SU-DHL-6 (cell line): ENCODE results near the gene RPS6KA1.
A peak's percentile ranks its signal among the peaks of the same experiment; 100 is the strongest.
"Not testable (repeated sequence)": the region's sequence is repeated elsewhere in the genome, so short reads cannot be mapped to it uniquely, and the experiment has no call there.

Experiments used
- H2AFZ ChIP-seq: fragments of 200-600 bp; sonication (generic); 2 replicates; pipeline ENCODE4 v1.6.1; 2014; ENCODE audit warnings: low read depth, mild to moderate bottlenecking, moderate library complexity, mixed read lengths, antibody characterized with exemption, low read length; ENCODE audit not compliant: severe bottlenecking
- H3F3A ChIP-seq: fragments of 200-600 bp; shearing (Covaris generic); 2 replicates; pipeline ENCODE4 v1.6.0; 2016; ENCODE audit warnings: antibody characterized with exemption, mild to moderate bottlenecking; ENCODE audit not compliant: insufficient read depth
- H3K27ac ChIP-seq: fragments of 200-600 bp; sonication (generic); 2 replicates; pipeline ENCODE4 v1.5.1; 2016; ENCODE audit warnings: low read depth, mild to moderate bottlenecking, low read length, moderate library complexity, mixed read lengths
- H3K27me3 ChIP-seq: fragments of 200-600 bp; sonication (generic), shearing (Covaris generic); 2 replicates; pipeline ENCODE4 v1.6.0; 2014; ENCODE audit warnings: mild to moderate bottlenecking, low read length
- H3K36me3 ChIP-seq: fragments of 200-600 bp; sonication (generic); 2 replicates; pipeline ENCODE4 v1.6.1; 2014; ENCODE audit warnings: mild to moderate bottlenecking, low read length, mixed read lengths
- H3K4me2 ChIP-seq: fragments of 300-600, 200-600 bp; shearing (Covaris generic), sonication (generic); 2 replicates; pipeline ENCODE4 v1.6.0; 2014; ENCODE audit warnings: low read length, low read depth, mild to moderate bottlenecking; ENCODE audit not compliant: poor library complexity, severe bottlenecking
- H3K4me3 ChIP-seq: fragments of 200-600 bp; sonication (generic); 2 replicates; pipeline ENCODE4 v1.5.1; 2014; ENCODE audit warnings: antibody characterized with exemption, low read length, mild to moderate bottlenecking, mixed read lengths; ENCODE audit not compliant: insufficient read depth, poor library complexity, severe bottlenecking
- H3K79me2 ChIP-seq: fragments of 200-600 bp; sonication (generic); 2 replicates; pipeline ENCODE4 v1.6.1; 2014; ENCODE audit warnings: mild to moderate bottlenecking, low read length, moderate library complexity; ENCODE audit not compliant: insufficient read depth
- H3K9ac ChIP-seq: fragments of 200-600 bp; sonication (generic); 2 replicates; pipeline ENCODE4 v1.7.0; 2014; ENCODE audit warnings: mild to moderate bottlenecking, low read length
- H3K9me2 ChIP-seq: fragments of 200-600 bp; sonication (generic); replicated peaks from 2 replicates; pipeline ENCODE4 v1.6.1; 2014; ENCODE audit warnings: low read length; ENCODE audit not compliant: insufficient read depth
- H3K9me3 ChIP-seq: fragments of 200-600 bp; sonication (generic); 2 replicates; pipeline ENCODE4 v1.6.1; 2014; ENCODE audit warnings: low read length, mixed read lengths; ENCODE audit not compliant: insufficient read depth
- H4K20me1 ChIP-seq: fragments of 200-600 bp; sonication (generic); 2 replicates; pipeline ENCODE4 v1.6.1; 2014; ENCODE audit warnings: low read depth, mild to moderate bottlenecking, antibody characterized with exemption, low read length, moderate library complexity, mixed read lengths
- EZH2phosphoT487 ChIP-seq: fragments of 200-600 bp; sonication (generic), shearing (Covaris generic); conservative IDR thresholded peaks from 2 replicates; pipeline ENCODE4 v1.6.1; 2018; ENCODE audit warnings: mild to moderate bottlenecking, antibody characterized with exemption, low read length, moderate library complexity, mixed read lengths
- TF ChIP-seq, protein P1 (sequence below): fragments of 200-600 bp; sonication (generic); IDR thresholded peaks from one replicate; pipeline ENCODE4 v1.5.1; 2017; ENCODE audit warnings: antibody characterized with exemption, mild to moderate bottlenecking, low read length, moderate library complexity; ENCODE audit not compliant: insufficient read depth, poor library complexity, severe bottlenecking

Gene RPS6KA1

DNA sequence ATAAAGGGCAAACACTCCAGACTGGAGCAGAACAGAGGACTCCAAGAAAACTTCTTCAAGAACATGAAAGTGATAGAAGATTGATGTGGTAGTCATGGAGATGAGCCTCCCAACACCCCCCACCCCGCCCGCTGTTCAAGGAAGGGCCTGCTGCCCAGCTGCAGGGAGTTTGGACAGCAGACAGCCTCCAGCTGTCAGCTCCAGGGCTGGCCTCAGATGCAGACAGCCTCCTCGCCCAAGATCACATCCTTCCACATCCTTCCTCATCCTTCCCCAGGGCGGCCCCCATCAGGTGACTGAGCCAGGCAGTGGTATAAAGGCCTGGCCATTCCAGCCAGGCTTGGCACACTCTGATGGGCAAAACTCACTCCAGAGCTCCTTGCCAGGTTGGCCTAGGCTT, 32.7 kb upstream of the RPS6KA1 start:
- Histone ChIP-seq H3K79me2 (no peaks in the 10 kb centered on the region), H3K9me3 (no peaks in the 10 kb centered on the region), H3F3A (peaks cover 15% of the 10 kb centered on the region), H3K36me3 (no peaks in the 10 kb centered on the region), H3K4me3 (no peak overlapping the region), H3K4me2 (no peak overlapping the region), H2AFZ (no peak overlapping the region), H3K9me2 (no peaks in the 10 kb centered on the region), H3K9ac (no peak overlapping the region), H3K27me3 (no peaks in the 10 kb centered on the region), H3K27ac (no peak overlapping the region), H4K20me1 (no peaks in the 10 kb centered on the region)
- no peak for TF ChIP-seq EZH2phosphoT487
- TF ChIP-seq, protein P1, sequence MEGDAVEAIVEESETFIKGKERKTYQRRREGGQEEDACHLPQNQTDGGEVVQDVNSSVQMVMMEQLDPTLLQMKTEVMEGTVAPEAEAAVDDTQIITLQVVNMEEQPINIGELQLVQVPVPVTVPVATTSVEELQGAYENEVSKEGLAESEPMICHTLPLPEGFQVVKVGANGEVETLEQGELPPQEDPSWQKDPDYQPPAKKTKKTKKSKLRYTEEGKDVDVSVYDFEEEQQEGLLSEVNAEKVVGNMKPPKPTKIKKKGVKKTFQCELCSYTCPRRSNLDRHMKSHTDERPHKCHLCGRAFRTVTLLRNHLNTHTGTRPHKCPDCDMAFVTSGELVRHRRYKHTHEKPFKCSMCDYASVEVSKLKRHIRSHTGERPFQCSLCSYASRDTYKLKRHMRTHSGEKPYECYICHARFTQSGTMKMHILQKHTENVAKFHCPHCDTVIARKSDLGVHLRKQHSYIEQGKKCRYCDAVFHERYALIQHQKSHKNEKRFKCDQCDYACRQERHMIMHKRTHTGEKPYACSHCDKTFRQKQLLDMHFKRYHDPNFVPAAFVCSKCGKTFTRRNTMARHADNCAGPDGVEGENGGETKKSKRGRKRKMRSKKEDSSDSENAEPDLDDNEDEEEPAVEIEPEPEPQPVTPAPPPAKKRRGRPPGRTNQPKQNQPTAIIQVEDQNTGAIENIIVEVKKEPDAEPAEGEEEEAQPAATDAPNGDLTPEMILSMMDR, result no peak

DNA sequence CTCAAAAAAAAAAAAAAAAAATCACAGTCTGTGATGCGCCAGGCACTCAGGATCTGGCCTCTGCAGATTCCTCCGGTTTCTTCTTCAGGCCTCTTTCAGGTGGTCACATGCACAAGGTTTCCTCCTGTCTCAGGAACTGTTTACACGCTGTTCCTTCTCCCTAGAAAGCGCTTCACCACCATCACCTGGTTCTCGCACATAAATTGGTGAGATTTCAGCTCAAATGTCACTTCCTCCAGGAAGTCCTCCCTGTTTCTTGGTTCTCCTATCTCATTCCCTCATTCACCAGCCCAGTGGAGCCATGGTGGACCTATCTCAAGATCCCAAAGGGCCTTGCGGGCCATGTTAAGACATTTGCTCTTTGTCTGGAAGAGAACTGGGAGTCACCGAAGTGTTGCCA, 30.7 kb upstream of the RPS6KA1 start:
- Histone ChIP-seq H3K4me2 (no peak overlapping the region), H3F3A (peaks cover 21% of the 10 kb centered on the region), H3K36me3 (no peaks in the 10 kb centered on the region), H3K9ac (no peak overlapping the region), H3K9me3 (no peaks in the 10 kb centered on the region), H4K20me1 (no peaks in the 10 kb centered on the region), H3K79me2 (no peaks in the 10 kb centered on the region), H3K9me2 (no peaks in the 10 kb centered on the region), H2AFZ (no peak overlapping the region), H3K4me3 (no peak overlapping the region), H3K27me3 (no peaks in the 10 kb centered on the region), H3K27ac (no peak overlapping the region)
- no peak for TF ChIP-seq EZH2phosphoT487
- TF ChIP-seq, protein P1, result no peak

DNA sequence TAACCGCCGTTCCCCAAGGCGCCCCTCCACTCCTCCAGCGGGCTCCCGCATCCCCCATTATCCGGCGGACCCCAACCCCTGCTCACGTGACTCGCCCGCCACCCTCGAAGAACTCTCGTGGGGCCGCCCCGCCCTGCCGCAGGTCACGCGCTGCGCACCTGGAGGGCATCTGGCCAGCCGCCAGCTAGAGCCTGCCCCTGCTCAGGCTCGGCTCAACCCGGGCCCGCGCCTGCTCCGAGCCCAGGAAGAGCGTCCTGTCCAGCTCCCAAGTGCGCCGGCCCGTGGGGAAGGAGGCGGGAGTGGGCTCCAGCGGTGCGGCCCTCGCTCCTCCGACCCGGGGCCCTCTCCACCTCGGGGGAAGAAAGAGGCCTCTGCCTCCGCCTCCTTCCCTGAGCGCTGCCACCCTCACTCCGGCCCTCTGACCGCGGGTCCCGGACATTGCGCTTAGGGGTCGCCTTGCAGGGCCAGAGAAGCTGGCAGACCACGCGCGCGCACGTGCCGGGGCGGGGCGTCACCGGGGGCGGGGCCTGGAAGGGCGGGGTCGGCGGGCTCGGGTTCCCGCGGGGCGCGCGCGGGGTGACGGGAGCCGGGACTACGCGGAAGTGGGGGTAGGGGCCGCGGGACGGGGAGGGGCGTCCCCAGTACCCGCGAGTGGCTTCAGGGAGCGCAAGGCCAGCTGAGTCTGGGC, 28.9 kb upstream of the RPS6KA1 start:
- TF ChIP-seq, protein P1, result no peak
- no peak for TF ChIP-seq EZH2phosphoT487
- no peaks in the 10 kb centered on the region for H3K36me3 ChIP-seq
- H3K4me3 ChIP-seq, result peak overlapping the region; percentile 83
- H3F3A ChIP-seq, result peaks cover 21% of the 10 kb centered on the region
- no peaks in the 10 kb centered on the region for H4K20me1 ChIP-seq
- H3K9me3 ChIP-seq, result no peaks in the 10 kb centered on the region
- peak overlapping the region; percentile 89 for H3K27ac ChIP-seq
- H3K9me2 ChIP-seq, result no peaks in the 10 kb centered on the region
- H2AFZ ChIP-seq, result peak overlapping the region; percentile 58
- H3K9ac ChIP-seq, result peak overlapping the region; percentile 96
- H3K4me2 ChIP-seq, result peak overlapping the region; percentile 96
- no peaks in the 10 kb centered on the region for H3K79me2 ChIP-seq
- H3K27me3 ChIP-seq, result no peaks in the 10 kb centered on the region

DNA sequence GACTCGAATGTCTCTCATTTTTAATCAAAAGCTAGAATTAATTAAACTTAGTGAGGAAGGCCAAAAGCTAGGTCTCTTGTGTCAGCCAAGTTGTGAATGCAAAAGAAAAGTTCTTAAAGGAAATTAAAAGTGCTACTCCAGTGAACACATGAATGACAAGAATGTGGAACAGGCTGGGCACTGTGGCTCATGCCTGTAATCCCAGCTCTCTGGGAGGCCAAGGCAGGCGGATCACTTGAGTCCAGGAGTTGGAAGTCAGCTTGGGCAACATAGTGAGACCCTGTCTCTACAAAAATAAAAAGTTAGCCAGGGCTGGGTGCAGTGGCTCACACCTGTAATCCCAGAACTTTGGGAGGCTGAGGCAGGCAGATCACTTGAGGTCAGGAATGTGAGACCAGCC, 18.9 kb upstream of the RPS6KA1 start:
- H3K27ac ChIP-seq, H3K9me3 ChIP-seq, H2AFZ ChIP-seq: not testable (repeated sequence)

DNA sequence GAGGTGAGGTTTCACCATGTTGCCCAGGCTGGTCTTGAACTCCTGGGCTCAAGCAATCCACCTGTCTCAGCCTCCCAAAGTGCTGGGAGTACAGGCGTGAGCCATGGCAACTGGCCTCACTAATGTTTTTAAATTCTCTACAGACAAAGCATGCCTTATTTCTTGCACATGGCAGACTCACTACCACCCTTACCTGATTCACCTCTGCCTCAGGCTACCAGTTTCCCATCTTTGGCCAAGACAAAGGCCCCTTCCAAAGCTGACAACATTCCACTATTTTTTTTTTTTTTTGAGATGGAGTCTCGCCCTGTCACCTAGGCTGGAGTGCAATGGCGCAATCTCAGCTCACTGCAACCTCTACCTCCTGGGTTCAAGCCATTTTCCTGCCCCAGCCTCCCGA, 13.7 kb upstream of the RPS6KA1 start:
- H3K9me3 ChIP-seq, H3K9me2 ChIP-seq, H3K27me3 ChIP-seq, H3K27ac ChIP-seq, H3K36me3 ChIP-seq, H3K4me2 ChIP-seq, H2AFZ ChIP-seq, H3K9ac ChIP-seq, H4K20me1 ChIP-seq, H3F3A ChIP-seq, H3K4me3 ChIP-seq, H3K79me2 ChIP-seq: not testable (repeated sequence)

More for the DNA sequence above, 18.9 kb upstream of the RPS6KA1 start:
- H3K9ac ChIP-seq, H3K27me3 ChIP-seq, H3F3A ChIP-seq, H3K4me2 ChIP-seq, H3K36me3 ChIP-seq, H3K9me2 ChIP-seq, H4K20me1 ChIP-seq, H3K4me3 ChIP-seq, H3K79me2 ChIP-seq: not testable (repeated sequence)
